Fibroblast of skin of abdomen (primary cell): ENCODE measurements around the gene SHROOM2. TPM values are rescaled to one million over a fixed set of nuclear protein-coding genes. Genes with fewer than 3 reads are reported as not detected.
"Not testable (repeated sequence)": the region's sequence is repeated elsewhere in the genome, so short reads cannot be mapped to it uniquely, and the experiment has no call there.

ENCODE experiments used
- DNase-seq: peaks from one replicate; pipeline ENCODE4 v3.0.0-alpha.2; 2013
- polyA plus RNA-seq, 2 experiments: library from polyadenylated mRNA; unstranded; fragments of 120-200 nt; gene quantifications; one replicate each; pipeline ENCODE4 v1.2.1, GENCODE V29; 2013; ENCODE audit not compliant: insufficient read length in 2 of 2

Gene SHROOM2, protein sequence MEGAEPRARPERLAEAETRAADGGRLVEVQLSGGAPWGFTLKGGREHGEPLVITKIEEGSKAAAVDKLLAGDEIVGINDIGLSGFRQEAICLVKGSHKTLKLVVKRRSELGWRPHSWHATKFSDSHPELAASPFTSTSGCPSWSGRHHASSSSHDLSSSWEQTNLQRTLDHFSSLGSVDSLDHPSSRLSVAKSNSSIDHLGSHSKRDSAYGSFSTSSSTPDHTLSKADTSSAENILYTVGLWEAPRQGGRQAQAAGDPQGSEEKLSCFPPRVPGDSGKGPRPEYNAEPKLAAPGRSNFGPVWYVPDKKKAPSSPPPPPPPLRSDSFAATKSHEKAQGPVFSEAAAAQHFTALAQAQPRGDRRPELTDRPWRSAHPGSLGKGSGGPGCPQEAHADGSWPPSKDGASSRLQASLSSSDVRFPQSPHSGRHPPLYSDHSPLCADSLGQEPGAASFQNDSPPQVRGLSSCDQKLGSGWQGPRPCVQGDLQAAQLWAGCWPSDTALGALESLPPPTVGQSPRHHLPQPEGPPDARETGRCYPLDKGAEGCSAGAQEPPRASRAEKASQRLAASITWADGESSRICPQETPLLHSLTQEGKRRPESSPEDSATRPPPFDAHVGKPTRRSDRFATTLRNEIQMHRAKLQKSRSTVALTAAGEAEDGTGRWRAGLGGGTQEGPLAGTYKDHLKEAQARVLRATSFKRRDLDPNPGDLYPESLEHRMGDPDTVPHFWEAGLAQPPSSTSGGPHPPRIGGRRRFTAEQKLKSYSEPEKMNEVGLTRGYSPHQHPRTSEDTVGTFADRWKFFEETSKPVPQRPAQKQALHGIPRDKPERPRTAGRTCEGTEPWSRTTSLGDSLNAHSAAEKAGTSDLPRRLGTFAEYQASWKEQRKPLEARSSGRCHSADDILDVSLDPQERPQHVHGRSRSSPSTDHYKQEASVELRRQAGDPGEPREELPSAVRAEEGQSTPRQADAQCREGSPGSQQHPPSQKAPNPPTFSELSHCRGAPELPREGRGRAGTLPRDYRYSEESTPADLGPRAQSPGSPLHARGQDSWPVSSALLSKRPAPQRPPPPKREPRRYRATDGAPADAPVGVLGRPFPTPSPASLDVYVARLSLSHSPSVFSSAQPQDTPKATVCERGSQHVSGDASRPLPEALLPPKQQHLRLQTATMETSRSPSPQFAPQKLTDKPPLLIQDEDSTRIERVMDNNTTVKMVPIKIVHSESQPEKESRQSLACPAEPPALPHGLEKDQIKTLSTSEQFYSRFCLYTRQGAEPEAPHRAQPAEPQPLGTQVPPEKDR (N-terminal part only)
- polyA plus RNA-seq (2013, experiment 1 of 2; ENCODE audit: insufficient read length): 0.44 TPM
- 0.50 TPM for polyA plus RNA-seq (2013, experiment 2 of 2; ENCODE audit: insufficient read length)

GRCh38 chrX:9785944-9786797 is at the start of gene SHROOM2:
SHROOM2 (plus strand) TSS chrX:9786429; CDS start chrX:9786546, 117 bp downstream.
- DNase-seq: peak; percentile 1

DNA sequence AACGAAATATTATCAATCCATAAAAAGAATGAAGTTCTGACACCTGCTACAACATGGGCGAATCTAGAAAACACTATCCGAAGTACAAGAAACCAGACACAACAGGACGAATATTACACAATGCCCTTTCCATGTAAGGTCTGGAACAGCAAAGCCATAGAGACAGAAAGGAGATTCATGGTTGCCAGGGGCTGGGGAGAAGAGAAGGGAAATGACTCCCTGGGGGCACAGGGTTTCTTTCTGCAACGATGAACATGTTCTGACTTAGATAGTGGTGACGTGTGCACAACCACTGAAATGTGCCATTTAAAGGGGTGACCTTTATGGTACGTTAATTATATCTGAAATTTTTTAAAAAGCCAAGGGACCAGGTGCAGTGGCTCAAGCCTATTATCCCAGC is 48.9 kb upstream of the SHROOM2 start:
- no peak for DNase-seq

DNA sequence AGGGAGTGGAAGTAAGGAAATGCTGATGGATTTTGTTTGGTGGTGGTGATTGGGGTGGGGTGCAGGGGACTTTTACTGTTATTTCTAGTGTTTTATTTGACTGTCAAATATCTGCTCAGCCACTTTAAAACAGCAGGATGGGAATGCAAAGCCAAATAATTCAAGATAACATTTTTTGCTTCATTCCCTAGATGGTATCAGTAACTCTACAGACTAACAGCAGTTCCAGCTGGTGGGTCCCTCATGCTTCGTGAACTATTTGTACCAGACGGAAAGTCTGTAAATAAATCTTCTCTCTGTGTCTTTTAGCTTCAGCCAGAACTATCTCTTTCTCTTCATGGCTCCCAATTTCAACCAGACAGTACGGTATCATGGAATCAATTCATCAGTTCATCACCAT is 48.1 kb upstream of the SHROOM2 start:
- no peak for DNase-seq

- DNase-seq: no peak
Measured at GRCh38 chrX:9739130-9739529, 47.1 kb upstream of the SHROOM2 start.

- peak; percentile 13 for DNase-seq
Measured at GRCh38 chrX:9745417-9746115, 40.7 kb upstream of the SHROOM2 start.

DNA sequence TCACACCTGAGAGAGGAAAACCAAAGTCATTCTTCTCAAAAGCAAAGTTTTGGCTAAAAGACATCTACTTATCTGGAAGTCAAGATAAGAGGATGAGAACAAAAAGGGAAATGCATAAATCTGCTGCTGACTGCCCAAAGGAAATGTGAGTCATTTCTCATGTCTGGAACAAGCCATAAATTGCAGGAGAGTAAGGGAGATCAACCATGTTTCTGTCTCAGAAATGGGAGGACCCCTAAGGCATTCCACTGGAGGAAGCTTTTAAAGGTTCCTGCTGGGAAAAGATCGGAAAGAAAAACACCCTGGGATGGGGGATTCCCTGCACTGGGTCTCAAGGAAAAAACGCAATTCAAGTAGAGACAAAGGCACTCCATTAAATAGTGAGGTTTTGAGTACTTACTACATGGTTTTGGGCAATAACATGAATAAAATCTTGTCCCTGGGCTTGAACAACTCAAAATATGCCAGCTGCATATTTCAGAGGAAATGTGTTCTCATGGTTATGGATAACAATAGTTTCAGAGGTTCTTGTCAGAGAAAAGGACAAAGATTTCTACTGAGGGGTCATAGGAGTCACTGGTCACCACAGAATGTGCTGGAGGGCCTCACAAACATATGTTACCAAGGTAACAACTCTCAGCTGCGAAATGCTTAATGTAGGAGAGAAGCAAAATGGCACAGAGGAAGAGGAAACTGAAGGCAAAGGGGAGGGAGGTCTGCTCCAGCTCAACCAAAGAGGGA is 39.9 kb upstream of the SHROOM2 start:
- peak; percentile 67 for DNase-seq

GRCh38 chrX:9747644-9748043 is 38.6 kb upstream of the SHROOM2 start:
- DNase-seq: no peak

- no peak for DNase-seq
Measured at GRCh38 chrX:9749146-9749692, 37.0 kb upstream of the SHROOM2 start.

DNA sequence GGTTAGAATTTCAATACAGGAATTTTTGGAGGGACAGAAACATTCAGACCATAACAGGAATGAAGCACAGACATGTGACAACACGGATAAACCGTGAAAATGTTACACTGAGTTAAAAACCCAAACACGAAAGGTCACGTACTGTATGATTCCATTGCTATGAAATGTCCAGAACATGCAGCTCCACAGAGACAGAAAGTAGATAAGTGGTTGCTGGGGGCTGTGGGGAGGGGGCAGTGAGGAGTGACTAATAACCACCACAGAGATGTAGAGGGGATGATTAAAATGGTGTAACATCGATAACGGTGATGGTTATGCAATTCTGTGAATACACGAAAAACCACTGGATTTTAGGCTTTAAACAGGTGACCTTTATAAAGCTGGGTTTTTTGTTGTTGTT is 28.9 kb upstream of the SHROOM2 start:
- no peak for DNase-seq

DNA sequence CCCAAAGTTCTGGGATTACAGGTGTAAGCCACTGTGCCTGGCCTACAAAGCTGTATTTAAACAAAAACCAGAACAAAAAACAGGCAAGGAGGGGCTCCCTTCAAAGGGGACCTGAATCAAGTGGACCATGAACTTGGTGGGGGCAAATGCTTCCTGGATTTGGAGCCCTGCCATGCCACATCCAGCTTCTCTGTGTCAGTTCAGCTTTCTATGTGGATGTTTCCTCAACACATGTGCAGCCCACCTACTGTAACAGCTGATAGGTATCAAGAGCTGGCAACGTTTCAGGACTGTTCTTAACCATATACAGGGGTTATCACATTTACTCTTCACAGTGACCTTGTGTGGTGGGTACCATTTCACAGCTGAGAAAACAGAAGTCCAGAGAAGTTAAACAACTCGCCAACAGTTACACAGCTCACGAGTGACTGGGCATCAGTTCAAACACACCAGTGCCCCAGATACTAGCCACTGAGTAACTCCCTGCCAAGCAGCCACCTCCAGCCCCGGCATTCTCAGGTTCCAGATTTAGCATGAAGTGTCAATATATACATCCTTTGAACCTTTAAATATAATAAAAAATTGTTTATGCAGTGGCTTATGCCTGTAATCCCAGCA is 28.1 kb upstream of the SHROOM2 start:
- DNase-seq: no peak

DNA sequence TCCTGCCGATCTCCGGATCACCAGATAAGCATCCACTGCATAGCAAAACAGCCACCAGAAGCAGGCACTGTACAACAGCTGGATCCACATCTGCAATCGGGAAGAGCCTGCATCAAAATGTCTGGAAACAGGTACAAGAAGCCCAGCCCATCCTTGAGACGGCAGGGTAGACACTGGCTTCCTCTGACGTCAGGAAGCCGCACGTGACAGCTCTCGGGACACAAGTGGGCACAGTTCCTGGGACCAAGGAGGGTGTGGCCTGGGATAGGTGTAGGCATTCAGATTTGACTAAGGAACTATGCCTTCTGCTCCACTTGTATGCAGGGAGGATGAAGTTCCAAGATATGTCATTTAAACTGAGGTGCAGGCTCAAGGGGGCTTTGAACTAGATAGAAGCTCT is 26.9 kb upstream of the SHROOM2 start:
- no peak for DNase-seq

GRCh38 chrX:9765072-9765736 is 21.0 kb upstream of the SHROOM2 start:
- no peak for DNase-seq

DNA sequence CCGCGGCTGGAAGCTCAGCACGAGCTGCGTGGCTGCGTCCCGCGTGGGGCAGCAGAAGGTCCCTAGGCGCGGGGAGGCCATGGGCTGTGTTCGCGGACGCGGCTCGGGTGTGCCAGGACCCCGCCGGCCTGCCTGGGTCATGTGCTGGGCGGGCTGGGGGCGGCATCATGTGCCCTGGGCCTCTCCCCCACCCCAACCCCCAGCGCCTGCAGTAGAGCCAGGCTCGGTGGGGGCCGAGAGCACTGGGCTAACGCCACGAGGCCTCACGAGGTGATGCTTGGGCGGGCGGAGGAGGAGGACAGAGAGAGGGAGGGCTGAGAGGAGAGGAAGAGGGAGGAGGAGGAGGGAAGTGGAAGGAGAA is 20.5 kb upstream of the SHROOM2 start, which contains the start of gene GPR143:
Gene GPR143 (minus strand): TSS at position 111 of the 361 bp plus-strand sequence. CDS start 30 bp downstream, at position 81.
- DNase-seq: no peak

- no peak for DNase-seq
Measured at GRCh38 chrX:9767375-9767774, 18.9 kb upstream of the SHROOM2 start.

- DNase-seq: not testable (repeated sequence)
Measured at GRCh38 chrX:9768321-9768839, 17.8 kb upstream of the SHROOM2 start.

DNA sequence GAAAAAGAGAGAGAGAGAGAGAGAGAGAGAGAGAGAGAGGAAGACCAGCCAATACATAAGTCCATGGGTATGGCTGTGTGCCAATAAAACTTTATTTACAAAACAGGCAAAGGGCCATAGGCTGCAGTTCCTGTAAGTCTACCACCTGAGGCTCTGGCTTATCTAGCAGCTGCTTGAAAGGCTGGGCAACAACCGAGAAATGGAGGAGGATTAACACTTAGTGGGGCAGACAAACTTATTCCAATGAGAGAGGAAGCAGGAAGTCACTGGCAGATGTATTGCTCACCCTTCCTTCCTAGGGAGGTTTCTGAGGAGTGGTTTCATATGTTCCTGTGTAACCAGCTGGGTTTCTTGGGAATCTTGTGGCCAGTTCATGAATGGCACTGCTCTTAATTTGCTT is 15.9 kb upstream of the SHROOM2 start:
- no peak for DNase-seq

DNA sequence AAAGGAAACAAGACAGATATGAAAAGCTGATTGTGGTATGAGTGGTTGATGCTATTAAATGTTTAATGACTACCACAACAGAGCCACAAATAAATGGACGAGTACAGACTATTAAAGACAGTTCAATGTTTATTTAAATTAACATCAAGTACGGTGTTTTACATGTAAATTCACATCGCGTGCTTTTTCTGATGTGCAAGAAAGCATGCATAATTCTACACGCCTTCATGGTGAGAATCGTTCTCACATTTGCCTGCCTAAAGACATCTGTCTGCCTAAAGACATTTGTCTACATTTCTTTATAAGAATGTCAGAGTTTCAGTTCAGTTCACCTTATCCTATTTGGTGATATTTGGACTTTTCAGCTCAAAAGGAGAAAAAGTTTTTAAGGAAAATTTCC is 13.3 kb upstream of the SHROOM2 start:
- DNase-seq: no peak

- DNase-seq: no peak
Measured at GRCh38 chrX:9775930-9776329, 10.3 kb upstream of the SHROOM2 start.
